Measurements from ENCODE around the gene COL4A4. TPM values are rescaled to one million over a fixed set of nuclear protein-coding genes. Genes with fewer than 3 reads are reported as not detected.

Gene COL4A4
- total and polyA plus RNA-seq, 2 donors (not counting 3 experiments of a cell fraction or from before 2014, with no cell fraction given) = not detected

GRCh38 chr2:227010433-227010832 is 153.6 kb downstream of the COL4A4 start:
- Histone ChIP-seq H2AFZ (ENCODE audit: low read depth, low read length) (no peak overlapping the region), H4K20me1 (replicated peaks; ENCODE audit: control insufficient read depth, extremely low read depth, insufficient read depth, low read length) (no peaks in the 10 kb centered on the region), H3K4me2 (ENCODE audit: insufficient read depth, low read length) (no peak overlapping the region), H3K27ac (ENCODE audit: insufficient read depth, low read depth, low read length) (no peak overlapping the region), H3K4me1 (ENCODE audit: control insufficient read depth, extremely low read depth, insufficient read depth, low read length) (no peaks in the 10 kb centered on the region), H3K79me2 (ENCODE audit: control insufficient read depth, insufficient read depth, low read length) (no peaks in the 10 kb centered on the region), H3K27me3 (ENCODE audit: control insufficient read depth in 2 of 2, insufficient read depth in 2 of 2, low read length in 2 of 2) (no peaks in the 10 kb centered on the region), H3K36me3 (ENCODE audit: control insufficient read depth in 2 of 2, extremely low read depth in 1 of 2, insufficient read depth in 2 of 2, low read length in 2 of 2) (no peaks in the 10 kb centered on the region), H3K4me3 (replicated peaks in 1 of 3; ENCODE audit: insufficient read depth in 1 of 3, low read depth in 1 of 3, low read length in 3 of 3) (no peak overlapping the region), H3K9me3 (replicated peaks; ENCODE audit: control insufficient read depth, insufficient read depth, low read length) (no peaks in the 10 kb centered on the region), H3K9me1 (replicated peaks; ENCODE audit: control insufficient read depth, extremely low read depth, insufficient read depth, low read length) (no peaks in the 10 kb centered on the region), H3K9ac (replicated peaks; ENCODE audit: extremely low read depth, insufficient read depth, low read length) (no peak overlapping the region)
- ChIA-PET POLR2A (no interaction called here), CTCF (no interaction called here)
- no peak for FAIRE-seq
- intact Hi-C loops (cut with micrococcal nuclease) = no loop called here
- TF ChIP-seq EZH2 (IDR thresholded peaks at IDR 0.05; ENCODE audit: borderline replicate concordance, low read depth, low read length, severe bottlenecking) = no peak
- TF ChIP-seq JUN (IDR thresholded peaks at IDR 0.05; ENCODE audit: borderline replicate concordance, insufficient read depth, insufficient read length, low read depth) = no peak
- TF ChIP-seq, protein P1, sequence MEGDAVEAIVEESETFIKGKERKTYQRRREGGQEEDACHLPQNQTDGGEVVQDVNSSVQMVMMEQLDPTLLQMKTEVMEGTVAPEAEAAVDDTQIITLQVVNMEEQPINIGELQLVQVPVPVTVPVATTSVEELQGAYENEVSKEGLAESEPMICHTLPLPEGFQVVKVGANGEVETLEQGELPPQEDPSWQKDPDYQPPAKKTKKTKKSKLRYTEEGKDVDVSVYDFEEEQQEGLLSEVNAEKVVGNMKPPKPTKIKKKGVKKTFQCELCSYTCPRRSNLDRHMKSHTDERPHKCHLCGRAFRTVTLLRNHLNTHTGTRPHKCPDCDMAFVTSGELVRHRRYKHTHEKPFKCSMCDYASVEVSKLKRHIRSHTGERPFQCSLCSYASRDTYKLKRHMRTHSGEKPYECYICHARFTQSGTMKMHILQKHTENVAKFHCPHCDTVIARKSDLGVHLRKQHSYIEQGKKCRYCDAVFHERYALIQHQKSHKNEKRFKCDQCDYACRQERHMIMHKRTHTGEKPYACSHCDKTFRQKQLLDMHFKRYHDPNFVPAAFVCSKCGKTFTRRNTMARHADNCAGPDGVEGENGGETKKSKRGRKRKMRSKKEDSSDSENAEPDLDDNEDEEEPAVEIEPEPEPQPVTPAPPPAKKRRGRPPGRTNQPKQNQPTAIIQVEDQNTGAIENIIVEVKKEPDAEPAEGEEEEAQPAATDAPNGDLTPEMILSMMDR (IDR thresholded peaks at IDR 0.05; ENCODE audit: extremely low read depth in 1 of 2, insufficient read depth in 1 of 2, low read depth in 1 of 2, low read length in 2 of 2) = no peak
- TF ChIP-seq POLR2AphosphoS5 (IDR thresholded peaks at IDR 0.05; ENCODE audit: insufficient read depth, low read depth, low read length) = no peak
- no peak for TF ChIP-seq GATA2 (IDR thresholded peaks at IDR 0.05; ENCODE audit: insufficient read depth, insufficient read length, low read depth, low read length)
- no peak for TF ChIP-seq FOS (IDR thresholded peaks at IDR 0.05; ENCODE audit: borderline replicate concordance, insufficient read depth, low read length)
- TF ChIP-seq, protein P2, sequence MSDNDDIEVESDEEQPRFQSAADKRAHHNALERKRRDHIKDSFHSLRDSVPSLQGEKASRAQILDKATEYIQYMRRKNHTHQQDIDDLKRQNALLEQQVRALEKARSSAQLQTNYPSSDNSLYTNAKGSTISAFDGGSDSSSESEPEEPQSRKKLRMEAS (IDR thresholded peaks at IDR 0.05; ENCODE audit: insufficient read depth, insufficient read length) = no peak
- TF ChIP-seq POLR2A (IDR thresholded peaks at IDR 0.05; ENCODE audit: low read depth, low read length) = no peak
- no peak for TF ChIP-seq MYC (IDR thresholded peaks at IDR 0.05; ENCODE audit: low read depth, low read length)
- no peak for DNase-seq (ENCODE audit: low read depth, low spot score)
- BruUV-seq (replicated peaks) = no TSS peak
- dilution Hi-C loops (cut with MboI; ENCODE audit: extremely low pct_ligation_motif_present, low sequenced_read_pairs) = no loop called here
